MCF 10A (cell line): ENCODE measurements around the gene B4GALT2. TPM values are rescaled to one million over a fixed set of nuclear protein-coding genes. Genes with fewer than 3 reads are reported as not detected.

Experiments used
- BruUV-seq: library from RNA; stranded (reverse); fragments of 400-500 nt; replicated peaks from 2 replicates; lab custom pipeline; 2021; lab: Mats Ljungman, UMichigan
- CTCF ChIA-PET: fragments of 300-600 bp; sonication (Branson Sonifier 250); formaldehyde crosslinking; extraction: SDS; loops from one replicate; lab custom pipeline; 2021; ENCODE audit warnings: antibody characterized with exemption, inconsistent platforms; lab: Yijun Ruan, JAX
- POLR2A ChIA-PET: fragments of 300-600, 350-650 bp; sonication (Branson Sonifier 250); formaldehyde crosslinking; extraction: SDS; loops from one replicate; lab custom pipeline; 2020; ENCODE audit warnings: antibody characterized with exemption, inconsistent platforms; lab: Yijun Ruan, JAX
- DNase-seq: peaks from one replicate; pipeline ENCODE4 v3.0.0-alpha.2; 2018; ENCODE audit not compliant: unreplicated experiment
- H3K27ac Mint-ChIP-seq: one replicate; pipeline ENCODE4 v1.8.0; 2022; ENCODE audit warnings: mild to moderate bottlenecking, low read depth, mixed read lengths; ENCODE audit not compliant: unreplicated experiment
- H3K27me3 Mint-ChIP-seq: one replicate; pipeline ENCODE4 v1.8.0; 2022; ENCODE audit warnings: mixed read lengths; ENCODE audit not compliant: insufficient read depth, unreplicated experiment
- H3K36me3 Mint-ChIP-seq: one replicate; pipeline ENCODE4 v1.8.0; 2022; ENCODE audit warnings: mild to moderate bottlenecking, moderate library complexity, mixed read lengths; ENCODE audit not compliant: insufficient read depth, unreplicated experiment
- H3K4me1 Mint-ChIP-seq: one replicate; pipeline ENCODE4 v1.8.0; 2022; ENCODE audit warnings: mixed read lengths; ENCODE audit not compliant: insufficient read depth, unreplicated experiment
- H3K4me3 Mint-ChIP-seq: one replicate; pipeline ENCODE4 v1.8.0; 2022; ENCODE audit warnings: mild to moderate bottlenecking, moderate library complexity, mixed read lengths; ENCODE audit not compliant: unreplicated experiment
- H3K9me3 Mint-ChIP-seq: one replicate; pipeline ENCODE4 v1.8.0; 2022; ENCODE audit warnings: mixed read lengths; ENCODE audit not compliant: unreplicated experiment
- CTCF ChIP-seq: fragments of 200-600 bp; IDR thresholded peaks from one replicate; pipeline ENCODE4 v1.8.0; 2022; ENCODE audit warnings: antibody characterized with exemption, mild to moderate bottlenecking; ENCODE audit not compliant: unreplicated experiment
- intact Hi-C: fragments of 100-400 bp; cut with micrococcal nuclease; formaldehyde crosslinking; loops from 2 replicates; pipeline ENCODE4 v1.14.1; 2022
- total RNA-seq: library from RNA; stranded (reverse); gene quantifications from 2 replicates; pipeline ENCODE4 v1.2.3, GENCODE V29; 2022

B4GALT2 gene
- total RNA-seq, 1 experiment from 2014 or later: 68.4 TPM

- intact Hi-C loops: no loop called here
- no peaks in the 10 kb centered on the region for H3K27me3 Mint-ChIP-seq
- no peaks in the 10 kb centered on the region for H3K9me3 Mint-ChIP-seq
- peaks cover 30% of the 10 kb centered on the region for H3K36me3 Mint-ChIP-seq
- no peak overlapping the region for H3K4me3 Mint-ChIP-seq
- H3K4me1 Mint-ChIP-seq: no peaks in the 10 kb centered on the region
- no peak for DNase-seq
- POLR2A ChIA-PET: no interaction called here
- no peak overlapping the region for H3K27ac Mint-ChIP-seq
- TF ChIP-seq CTCF: no peak
- no TSS peak for BruUV-seq
- CTCF ChIA-PET: no interaction called here
These were observed 18.4 kb downstream of the B4GALT2 start for GRCh38 chr1:43997295-43997999.

- Mint-ChIP-seq H3K4me1 (no peaks in the 10 kb centered on the region), H3K27ac (no peak overlapping the region), H3K4me3 (no peak overlapping the region), H3K27me3 (no peaks in the 10 kb centered on the region), H3K9me3 (no peaks in the 10 kb centered on the region), H3K36me3 (peaks cover 30% of the 10 kb centered on the region)
- intact Hi-C loops: no loop called here
- TF ChIP-seq CTCF: no peak
- no TSS peak for BruUV-seq
- no peak for DNase-seq
- CTCF ChIA-PET: interaction anchor here (1.8 kb wide), 1 partner anchor 38 kb away, joined by 4 read pairs; no protein-coding TSS in a partner anchor
- POLR2A ChIA-PET: no interaction called here
These were observed 19.0 kb downstream of the B4GALT2 start for GRCh38 chr1:43998000-43998378.

- H3K27ac Mint-ChIP-seq: no peak overlapping the region
These were observed 20.4 kb downstream of the B4GALT2 start for GRCh38 chr1:43999455-43999854.

More at GRCh38 chr1:43999455-43999854, 20.4 kb downstream of the B4GALT2 start:
- ChIA-PET POLR2A (no interaction called here), CTCF (interaction anchor here (1.0 to 1.8 kb wide), 5 partner anchors 14 to 236 kb away, joined by 3 to 4 read pairs (median 3); no protein-coding TSS in a partner anchor)
- Mint-ChIP-seq H3K9me3 (no peaks in the 10 kb centered on the region), H3K4me3 (no peak overlapping the region), H3K4me1 (no peaks in the 10 kb centered on the region), H3K36me3 (peaks cover 35% of the 10 kb centered on the region), H3K27me3 (no peaks in the 10 kb centered on the region)
- no peak for TF ChIP-seq CTCF
- no peak for DNase-seq
- BruUV-seq: no TSS peak
- intact Hi-C loops: no loop called here
